ENCODE measurements around the gene CLCNKB.
"Not testable (repeated sequence)": the region's sequence is repeated elsewhere in the genome, so short reads cannot be mapped to it uniquely, and the experiment has no call there.

GRCh38 chr1:16026302-16026701 is 17.3 kb upstream of the CLCNKB start:
- not testable (repeated sequence) for TF ChIP-seq ZNF331 (CRISPR knock-in tag; IDR thresholded peaks at IDR 0.05; ENCODE audit: low read depth); EZH2phosphoT487 (IDR thresholded peaks at IDR 0.05; ENCODE audit: unreplicated experiment); REST (IDR thresholded peaks at IDR 0.05; ENCODE audit: unreplicated experiment); POLR2AphosphoS5 (IDR thresholded peaks at IDR 0.05; ENCODE audit: low read depth); JUNB (IDR thresholded peaks at IDR 0.05; ENCODE audit: unreplicated experiment); NANOG (IDR thresholded peaks at IDR 0.05; ENCODE audit: borderline replicate concordance)
- TF ChIP-seq CTCF (conservative IDR thresholded peaks at IDR 0.05; ENCODE audit: low read depth in 2 of 2), result peak; percentile 26 to 64; a peak in 3 of 4 replicates
